GM23338 (cell line): ENCODE data around the gene GYS2. TPM values are rescaled to one million over a fixed set of nuclear protein-coding genes. Genes with fewer than 3 reads are reported as not detected.

Experiments
- ATAC-seq: fragments of 200-7000 bp; cut with Tn5 transposase; 3 replicates; pipeline ENCODE4 v1.9.1; 2020
- DNase-seq: peaks from one replicate; pipeline ENCODE4 v3.0.0-alpha.2; 2015; ENCODE audit warnings: low spot score
- H2AFZ ChIP-seq: fragments of 200-600 bp; sonication (generic); 2 replicates; pipeline ENCODE4 v1.8.0; 2016; ENCODE audit warnings: antibody characterized with exemption, mild to moderate bottlenecking, moderate library complexity
- H3F3A ChIP-seq: fragments of 200-600 bp; sonication (generic); replicated peaks from 2 replicates; pipeline ENCODE4 v1.8.0; 2017; ENCODE audit warnings: antibody characterized with exemption, mixed run types, low read depth
- H3K27ac ChIP-seq: fragments of 200-600 bp; sonication (generic); 2 replicates; pipeline ENCODE4 v1.6.1; 2016; ENCODE audit warnings: low read depth
- H3K27me3 ChIP-seq: fragments of 200-600 bp; sonication (generic); 2 replicates; pipeline ENCODE4 v1.8.0; 2016; ENCODE audit warnings: mild to moderate bottlenecking, mixed run types, moderate library complexity; ENCODE audit not compliant: insufficient read depth
- H3K36me3 ChIP-seq: fragments of 200-600 bp; sonication (generic); 2 replicates; pipeline ENCODE4 v1.8.0; 2016; ENCODE audit warnings: mild to moderate bottlenecking; ENCODE audit not compliant: insufficient read depth
- H3K4me1 ChIP-seq: fragments of 200-600 bp; sonication (generic); 2 replicates; pipeline ENCODE4 v1.8.0; 2016; ENCODE audit warnings: mild to moderate bottlenecking, moderate library complexity; ENCODE audit not compliant: insufficient read depth
- H3K4me2 ChIP-seq: fragments of 200-600 bp; sonication (generic); 2 replicates; pipeline ENCODE4 v1.7.1; 2017; ENCODE audit warnings: mixed run types
- H3K4me3 ChIP-seq: fragments of 200-600 bp; sonication (generic); 2 replicates; pipeline ENCODE4 v1.6.1; 2016; ENCODE audit warnings: mixed run types
- H3K79me2 ChIP-seq: fragments of 200-600 bp; sonication (generic); replicated peaks from 2 replicates; pipeline ENCODE4 v1.8.0; 2017; ENCODE audit warnings: mild to moderate bottlenecking; ENCODE audit not compliant: insufficient read depth
- H3K9me2 ChIP-seq: fragments of 200-600 bp; sonication (generic); 2 replicates; pipeline ENCODE4 v1.8.0; 2017; ENCODE audit not compliant: insufficient read depth
- H4K20me1 ChIP-seq: fragments of 200-600 bp; sonication (generic); replicated peaks from 2 replicates; pipeline ENCODE4 v1.8.0; 2017; ENCODE audit warnings: mild to moderate bottlenecking; ENCODE audit not compliant: insufficient read depth
- H3K27ac Mint-ChIP-seq: 2 replicates; pipeline ENCODE4 v1.8.0; 2020; ENCODE audit warnings: inconsistent platforms, mild to moderate bottlenecking, moderate library complexity, mixed read lengths
- H3K27me3 Mint-ChIP-seq: 3 replicates; pipeline ENCODE4 v1.8.0; 2022; ENCODE audit warnings: low read depth, mild to moderate bottlenecking, moderate library complexity, mixed read lengths, inconsistent platforms; ENCODE audit not compliant: insufficient read depth, poor library complexity
- H3K36me3 Mint-ChIP-seq: 3 replicates; pipeline ENCODE4 v1.8.0; 2021; ENCODE audit warnings: low read depth, mild to moderate bottlenecking, inconsistent platforms, moderate library complexity, mixed read lengths
- H3K4me1 Mint-ChIP-seq: 3 replicates; pipeline ENCODE4 v1.8.0; 2020; ENCODE audit warnings: mild to moderate bottlenecking, inconsistent platforms, mixed read lengths
- H3K4me3 Mint-ChIP-seq: 3 replicates; pipeline ENCODE4 v1.8.0; 2021; ENCODE audit warnings: moderate library complexity, mild to moderate bottlenecking, inconsistent platforms, mixed read lengths
- H3K9me3 Mint-ChIP-seq: 3 replicates; pipeline ENCODE4 v1.8.0; 2020; ENCODE audit warnings: moderate library complexity, mild to moderate bottlenecking, inconsistent platforms, mixed read lengths
- CREB1 ChIP-seq: fragments of 250-450 bp; sonication (Bioruptor Pico); IDR thresholded peaks from 2 replicates; pipeline ENCODE4 v1.5.0; 2020; ENCODE audit warnings: low read depth, mild to moderate bottlenecking, moderate library complexity
- EZH2phosphoT487 ChIP-seq: fragments of 200-600 bp; sonication (generic); IDR thresholded peaks from one replicate; pipeline ENCODE4 v1.8.1; 2018; ENCODE audit warnings: antibody characterized with exemption; ENCODE audit not compliant: unreplicated experiment
- JUNB ChIP-seq: IDR thresholded peaks from one replicate; pipeline ENCODE4 v1.6.1; 2016; ENCODE audit warnings: antibody characterized with exemption; ENCODE audit not compliant: unreplicated experiment
- NANOG ChIP-seq: IDR thresholded peaks from 2 replicates; pipeline ENCODE4 v1.6.1; 2016; ENCODE audit warnings: antibody characterized with exemption, borderline replicate concordance
- REST ChIP-seq: IDR thresholded peaks from one replicate; pipeline ENCODE4 v1.6.1; 2018; ENCODE audit warnings: antibody characterized with exemption; ENCODE audit not compliant: unreplicated experiment
- ZNF114 ChIP-seq: fragments of 250-450 bp; sonication (Bioruptor Pico); IDR thresholded peaks from 2 replicates; pipeline ENCODE4 v1.5.0; 2020; ENCODE audit warnings: mild to moderate bottlenecking, moderate library complexity
- ZNF331 ChIP-seq: fragments of 250-450 bp; sonication (Bioruptor Pico); IDR thresholded peaks from 2 replicates; pipeline ENCODE4 v1.5.0; 2020; ENCODE audit warnings: low read depth, mild to moderate bottlenecking, moderate library complexity
- polyA plus RNA-seq: library from polyadenylated mRNA; unstranded; fragments of >200 nt; fragmentation: Nextera tagmentation; extraction: Ambion mirVana; gene quantifications from 2 replicates; pipeline ENCODE4 v1.2.1, GENCODE V29; 2016
- total RNA-seq: library from RNA; depleted of rRNA; stranded (reverse); fragments of >200 nt; shearing (Covaris generic); gene quantifications from 2 replicates; pipeline ENCODE4 v1.2.3, GENCODE V29; 2014
- TF ChIP-seq, protein P1 (sequence below): fragments of 250-450 bp; sonication (Bioruptor Pico); IDR thresholded peaks from 2 replicates; pipeline ENCODE4 v1.5.0; 2020; ENCODE audit warnings: mild to moderate bottlenecking, moderate library complexity
- TF ChIP-seq, protein P2 (sequence below): IDR thresholded peaks from 2 replicates; pipeline ENCODE4 v1.6.1; 2016; ENCODE audit warnings: antibody characterized with exemption
- TF ChIP-seq, protein P3 (sequence below), 2 experiments: fragments of 200-600 bp in 1 of 2; sonication (generic) in 1 of 2; conservative IDR thresholded peaks; 2 replicates each; pipeline versions ENCODE4 v1.5.1 to v1.6.1; 2016 to 2017; ENCODE audit warnings: antibody characterized with exemption in 2 of 2, low read depth in 2 of 2, mild to moderate bottlenecking in 2 of 2, moderate library complexity in 1 of 2

GYS2 gene
- total and polyA plus RNA-seq, 2 experiments from 2014 or later: not detected

GRCh38 chr12:21523148-21523547, 81.5 kb downstream of the GYS2 start (continued):
- TF ChIP-seq, protein P1, sequence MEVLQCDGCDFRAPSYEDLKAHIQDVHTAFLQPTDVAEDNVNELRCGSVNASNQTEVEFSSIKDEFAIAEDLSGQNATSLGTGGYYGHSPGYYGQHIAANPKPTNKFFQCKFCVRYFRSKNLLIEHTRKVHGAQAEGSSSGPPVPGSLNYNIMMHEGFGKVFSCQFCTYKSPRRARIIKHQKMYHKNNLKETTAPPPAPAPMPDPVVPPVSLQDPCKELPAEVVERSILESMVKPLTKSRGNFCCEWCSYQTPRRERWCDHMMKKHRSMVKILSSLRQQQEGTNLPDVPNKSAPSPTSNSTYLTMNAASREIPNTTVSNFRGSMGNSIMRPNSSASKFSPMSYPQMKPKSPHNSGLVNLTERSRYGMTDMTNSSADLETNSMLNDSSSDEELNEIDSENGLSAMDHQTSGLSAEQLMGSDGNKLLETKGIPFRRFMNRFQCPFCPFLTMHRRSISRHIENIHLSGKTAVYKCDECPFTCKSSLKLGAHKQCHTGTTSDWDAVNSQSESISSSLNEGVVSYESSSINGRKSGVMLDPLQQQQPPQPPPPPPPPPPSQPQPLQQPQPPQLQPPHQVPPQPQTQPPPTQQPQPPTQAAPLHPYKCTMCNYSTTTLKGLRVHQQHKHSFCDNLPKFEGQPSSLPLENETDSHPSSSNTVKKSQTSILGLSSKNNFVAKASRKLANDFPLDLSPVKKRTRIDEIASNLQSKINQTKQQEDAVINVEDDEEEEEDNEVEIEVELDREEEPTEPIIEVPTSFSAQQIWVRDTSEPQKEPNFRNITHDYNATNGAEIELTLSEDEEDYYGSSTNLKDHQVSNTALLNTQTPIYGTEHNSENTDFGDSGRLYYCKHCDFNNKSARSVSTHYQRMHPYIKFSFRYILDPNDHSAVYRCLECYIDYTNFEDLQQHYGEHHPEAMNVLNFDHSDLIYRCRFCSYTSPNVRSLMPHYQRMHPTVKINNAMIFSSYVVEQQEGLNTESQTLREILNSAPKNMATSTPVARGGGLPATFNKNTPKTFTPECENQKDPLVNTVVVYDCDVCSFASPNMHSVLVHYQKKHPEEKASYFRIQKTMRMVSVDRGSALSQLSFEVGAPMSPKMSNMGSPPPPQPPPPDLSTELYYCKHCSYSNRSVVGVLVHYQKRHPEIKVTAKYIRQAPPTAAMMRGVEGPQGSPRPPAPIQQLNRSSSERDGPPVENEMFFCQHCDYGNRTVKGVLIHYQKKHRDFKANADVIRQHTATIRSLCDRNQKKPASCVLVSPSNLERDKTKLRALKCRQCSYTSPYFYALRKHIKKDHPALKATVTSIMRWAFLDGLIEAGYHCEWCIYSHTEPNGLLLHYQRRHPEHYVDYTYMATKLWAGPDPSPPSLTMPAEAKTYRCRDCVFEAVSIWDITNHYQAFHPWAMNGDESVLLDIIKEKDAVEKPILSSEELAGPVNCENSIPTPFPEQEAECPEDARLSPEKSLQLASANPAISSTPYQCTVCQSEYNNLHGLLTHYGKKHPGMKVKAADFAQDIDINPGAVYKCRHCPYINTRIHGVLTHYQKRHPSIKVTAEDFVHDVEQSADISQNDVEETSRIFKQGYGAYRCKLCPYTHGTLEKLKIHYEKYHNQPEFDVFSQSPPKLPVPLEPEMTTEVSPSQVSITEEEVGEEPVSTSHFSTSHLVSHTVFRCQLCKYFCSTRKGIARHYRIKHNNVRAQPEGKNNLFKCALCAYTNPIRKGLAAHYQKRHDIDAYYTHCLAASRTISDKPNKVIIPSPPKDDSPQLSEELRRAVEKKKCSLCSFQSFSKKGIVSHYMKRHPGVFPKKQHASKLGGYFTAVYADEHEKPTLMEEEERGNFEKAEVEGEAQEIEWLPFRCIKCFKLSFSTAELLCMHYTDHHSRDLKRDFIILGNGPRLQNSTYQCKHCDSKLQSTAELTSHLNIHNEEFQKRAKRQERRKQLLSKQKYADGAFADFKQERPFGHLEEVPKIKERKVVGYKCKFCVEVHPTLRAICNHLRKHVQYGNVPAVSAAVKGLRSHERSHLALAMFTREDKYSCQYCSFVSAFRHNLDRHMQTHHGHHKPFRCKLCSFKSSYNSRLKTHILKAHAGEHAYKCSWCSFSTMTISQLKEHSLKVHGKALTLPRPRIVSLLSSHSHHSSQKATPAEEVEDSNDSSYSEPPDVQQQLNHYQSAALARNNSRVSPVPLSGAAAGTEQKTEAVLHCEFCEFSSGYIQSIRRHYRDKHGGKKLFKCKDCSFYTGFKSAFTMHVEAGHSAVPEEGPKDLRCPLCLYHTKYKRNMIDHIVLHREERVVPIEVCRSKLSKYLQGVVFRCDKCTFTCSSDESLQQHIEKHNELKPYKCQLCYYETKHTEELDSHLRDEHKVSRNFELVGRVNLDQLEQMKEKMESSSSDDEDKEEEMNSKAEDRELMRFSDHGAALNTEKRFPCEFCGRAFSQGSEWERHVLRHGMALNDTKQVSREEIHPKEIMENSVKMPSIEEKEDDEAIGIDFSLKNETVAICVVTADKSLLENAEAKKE: no peak
- TF ChIP-seq ZNF114 (no peak), NANOG (no peak), CREB1 (CRISPR knock-in tag) (no peak)
- TF ChIP-seq, protein P2, sequence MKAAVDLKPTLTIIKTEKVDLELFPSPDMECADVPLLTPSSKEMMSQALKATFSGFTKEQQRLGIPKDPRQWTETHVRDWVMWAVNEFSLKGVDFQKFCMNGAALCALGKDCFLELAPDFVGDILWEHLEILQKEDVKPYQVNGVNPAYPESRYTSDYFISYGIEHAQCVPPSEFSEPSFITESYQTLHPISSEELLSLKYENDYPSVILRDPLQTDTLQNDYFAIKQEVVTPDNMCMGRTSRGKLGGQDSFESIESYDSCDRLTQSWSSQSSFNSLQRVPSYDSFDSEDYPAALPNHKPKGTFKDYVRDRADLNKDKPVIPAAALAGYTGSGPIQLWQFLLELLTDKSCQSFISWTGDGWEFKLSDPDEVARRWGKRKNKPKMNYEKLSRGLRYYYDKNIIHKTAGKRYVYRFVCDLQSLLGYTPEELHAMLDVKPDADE: no peak

GRCh38 chr12:21521541-21521940, 83.1 kb downstream of the GYS2 start:
- Mint-ChIP-seq H3K36me3 (no peaks in the 10 kb centered on the region), H3K4me3 (no peak overlapping the region), H3K27me3 (peaks cover 5% of the 10 kb centered on the region), H3K4me1 (peaks cover 5% of the 10 kb centered on the region; the same call in 2 of the 3 replicates), H3K9me3 (peaks cover 3% of the 10 kb centered on the region; the same call in 1 of the 3 replicates), H3K27ac (no peak overlapping the region)
- H2AFZ ChIP-seq: no peak overlapping the region
- H3F3A ChIP-seq: no peaks in the 10 kb centered on the region
- no peak overlapping the region for H3K4me3 ChIP-seq
- H3K27me3 ChIP-seq: peaks cover 14% of the 10 kb centered on the region
- no peaks in the 10 kb centered on the region for H3K9me2 ChIP-seq
- peaks cover 2% of the 10 kb centered on the region; the same call in 1 of the 2 replicates for H3K4me1 ChIP-seq
- no peaks in the 10 kb centered on the region for H3K79me2 ChIP-seq
- H3K4me2 ChIP-seq: no peak overlapping the region
- TF ChIP-seq EZH2phosphoT487 (no peak), ZNF114 (no peak), REST (no peak), ZNF331 (CRISPR knock-in tag) (no peak), JUNB (no peak), NANOG (no peak)
- TF ChIP-seq, protein P3, sequence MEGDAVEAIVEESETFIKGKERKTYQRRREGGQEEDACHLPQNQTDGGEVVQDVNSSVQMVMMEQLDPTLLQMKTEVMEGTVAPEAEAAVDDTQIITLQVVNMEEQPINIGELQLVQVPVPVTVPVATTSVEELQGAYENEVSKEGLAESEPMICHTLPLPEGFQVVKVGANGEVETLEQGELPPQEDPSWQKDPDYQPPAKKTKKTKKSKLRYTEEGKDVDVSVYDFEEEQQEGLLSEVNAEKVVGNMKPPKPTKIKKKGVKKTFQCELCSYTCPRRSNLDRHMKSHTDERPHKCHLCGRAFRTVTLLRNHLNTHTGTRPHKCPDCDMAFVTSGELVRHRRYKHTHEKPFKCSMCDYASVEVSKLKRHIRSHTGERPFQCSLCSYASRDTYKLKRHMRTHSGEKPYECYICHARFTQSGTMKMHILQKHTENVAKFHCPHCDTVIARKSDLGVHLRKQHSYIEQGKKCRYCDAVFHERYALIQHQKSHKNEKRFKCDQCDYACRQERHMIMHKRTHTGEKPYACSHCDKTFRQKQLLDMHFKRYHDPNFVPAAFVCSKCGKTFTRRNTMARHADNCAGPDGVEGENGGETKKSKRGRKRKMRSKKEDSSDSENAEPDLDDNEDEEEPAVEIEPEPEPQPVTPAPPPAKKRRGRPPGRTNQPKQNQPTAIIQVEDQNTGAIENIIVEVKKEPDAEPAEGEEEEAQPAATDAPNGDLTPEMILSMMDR (conservative IDR thresholded peaks at IDR 0.05; ENCODE audit: low read depth in 2 of 2): no peak
- no peak for DNase-seq
- ATAC-seq: no peak
- no peak overlapping the region for H3K27ac ChIP-seq
- H3K36me3 ChIP-seq: no peaks in the 10 kb centered on the region
- H4K20me1 ChIP-seq: no peaks in the 10 kb centered on the region
